Measurements from ENCODE around the gene SPATA21. TPM values are rescaled to one million over a fixed set of nuclear protein-coding genes. Genes with fewer than 3 reads are reported as not detected.
A peak's percentile ranks its signal among the peaks of the same experiment; 100 is the strongest.

SPATA21 gene
- total and polyA plus RNA-seq, 7 donors, result under 0.01 to 0.23 (median 0.17) TPM; not detected in 4

DNA sequence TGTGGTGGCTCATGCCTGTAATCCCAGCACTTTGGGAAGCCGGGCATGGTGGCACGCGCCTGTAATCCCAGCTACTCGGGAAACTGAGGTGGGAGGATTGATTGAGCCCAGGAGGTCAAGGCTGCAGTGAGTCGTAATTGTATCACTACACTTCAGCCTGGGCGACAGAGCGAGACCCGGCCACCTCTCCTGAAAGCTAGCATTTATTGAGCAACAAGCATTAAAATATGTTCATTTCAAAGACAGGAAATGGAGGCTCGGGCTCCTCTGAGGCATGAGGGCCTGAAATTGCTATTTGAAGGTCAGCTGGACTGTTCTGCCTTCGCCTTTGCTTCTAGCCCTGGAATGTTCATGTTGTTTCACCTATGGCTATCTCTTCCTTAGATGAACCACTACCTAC lies 34.5 kb downstream of the SPATA21 start:
- Histone ChIP-seq H3K4me3 (no peak overlapping the region), H3K27ac (no peak overlapping the region), H3K27me3 (no peaks in the 10 kb centered on the region), H3K36me3 (peaks cover 0 to 18% (median 2%) of the 10 kb centered on the region in 4 donors), H3K4me1 (no peaks in the 10 kb centered on the region), H3K9me3 (no peaks in the 10 kb centered on the region)
- intact Hi-C loops (cut with DNase I), result no loop called here
- TF ChIP-seq, protein P1, sequence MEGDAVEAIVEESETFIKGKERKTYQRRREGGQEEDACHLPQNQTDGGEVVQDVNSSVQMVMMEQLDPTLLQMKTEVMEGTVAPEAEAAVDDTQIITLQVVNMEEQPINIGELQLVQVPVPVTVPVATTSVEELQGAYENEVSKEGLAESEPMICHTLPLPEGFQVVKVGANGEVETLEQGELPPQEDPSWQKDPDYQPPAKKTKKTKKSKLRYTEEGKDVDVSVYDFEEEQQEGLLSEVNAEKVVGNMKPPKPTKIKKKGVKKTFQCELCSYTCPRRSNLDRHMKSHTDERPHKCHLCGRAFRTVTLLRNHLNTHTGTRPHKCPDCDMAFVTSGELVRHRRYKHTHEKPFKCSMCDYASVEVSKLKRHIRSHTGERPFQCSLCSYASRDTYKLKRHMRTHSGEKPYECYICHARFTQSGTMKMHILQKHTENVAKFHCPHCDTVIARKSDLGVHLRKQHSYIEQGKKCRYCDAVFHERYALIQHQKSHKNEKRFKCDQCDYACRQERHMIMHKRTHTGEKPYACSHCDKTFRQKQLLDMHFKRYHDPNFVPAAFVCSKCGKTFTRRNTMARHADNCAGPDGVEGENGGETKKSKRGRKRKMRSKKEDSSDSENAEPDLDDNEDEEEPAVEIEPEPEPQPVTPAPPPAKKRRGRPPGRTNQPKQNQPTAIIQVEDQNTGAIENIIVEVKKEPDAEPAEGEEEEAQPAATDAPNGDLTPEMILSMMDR (IDR thresholded peaks at IDR 0.05), result no peak
- TF ChIP-seq POLR2A (IDR thresholded peaks at IDR 0.05) (no peak), POLR2AphosphoS5 (IDR thresholded peaks at IDR 0.05) (no peak), EP300 (IDR thresholded peaks at IDR 0.05) (no peak)
- DNase-seq, result no peak
- WGBS, 2 donors, result 89 to 90% methylated on average over 10 of the region's 10 CpGs

DNA sequence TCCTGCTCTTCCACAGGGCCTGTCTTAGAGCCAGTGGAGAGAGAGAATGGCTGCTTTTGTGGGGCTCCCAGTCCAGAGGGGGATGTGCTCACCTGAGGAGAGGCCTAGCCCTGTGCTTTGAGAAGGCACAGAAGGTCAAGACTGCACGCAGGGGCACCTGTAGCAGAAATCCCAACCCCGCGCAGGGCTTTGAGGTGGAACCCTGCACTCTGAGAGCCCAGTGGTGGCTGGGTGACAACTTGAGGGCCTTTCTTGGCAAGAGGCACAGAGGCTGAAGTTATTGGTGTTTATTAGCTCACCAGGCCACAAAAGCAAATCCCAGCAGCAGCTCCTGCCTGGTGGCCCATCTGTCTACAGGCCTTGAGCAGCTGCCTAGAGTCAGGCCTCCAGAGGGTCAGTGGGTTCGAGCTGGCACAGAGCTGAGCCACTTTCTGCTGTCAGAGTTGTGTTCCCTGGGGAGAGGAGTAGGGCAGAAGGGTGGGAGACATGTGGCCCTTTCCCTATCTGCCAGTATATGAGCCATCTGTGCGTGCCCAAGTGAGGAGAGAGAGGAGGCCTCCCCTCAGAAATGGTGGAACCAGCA lies 38.8 kb downstream of the SPATA21 start:
- Histone ChIP-seq H3K4me1 (peaks cover 0 to 11% (median 9%) of the 10 kb centered on the region in 4 donors), H3K27ac (no peak overlapping the region), H3K27me3 (no peaks in the 10 kb centered on the region), H3K4me3 (no peak overlapping the region), H3K9me3 (no peaks in the 10 kb centered on the region), H3K36me3 (peaks cover 8 to 60% (median 21%) of the 10 kb centered on the region in 4 donors)
- WGBS, 2 donors, result 93 to 95% methylated on average over 5 of the region's 5 CpGs
- no peak for DNase-seq
- intact Hi-C loops (cut with DNase I), result no loop called here
- TF ChIP-seq, protein P1 (IDR thresholded peaks at IDR 0.05), result no peak
- TF ChIP-seq POLR2AphosphoS5 (IDR thresholded peaks at IDR 0.05), result no peak
- TF ChIP-seq POLR2A (IDR thresholded peaks at IDR 0.05), result no peak
- TF ChIP-seq EP300 (IDR thresholded peaks at IDR 0.05), result no peak

DNA sequence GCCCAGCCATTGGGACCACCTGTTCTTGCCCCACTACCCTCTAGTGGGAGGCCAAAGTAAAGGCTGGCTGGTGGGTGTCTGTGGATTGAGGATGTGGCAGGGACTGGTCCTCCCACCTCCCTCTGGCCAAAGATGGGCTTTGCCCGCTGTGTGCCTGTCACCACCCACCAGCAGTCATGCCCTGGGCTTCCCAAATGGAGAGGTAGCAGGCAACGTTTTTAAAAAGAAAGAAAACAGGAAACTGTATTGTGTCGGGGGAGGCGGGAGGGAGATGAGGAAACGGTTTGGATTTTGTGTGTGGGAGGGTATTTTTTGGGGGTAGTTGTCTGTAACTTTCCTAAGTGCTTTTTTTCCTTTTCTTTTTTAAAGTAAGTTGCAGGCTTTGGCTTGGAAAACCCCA lies 40.1 kb downstream of the SPATA21 start:
- Histone ChIP-seq H3K4me3 (no peak overlapping the region), H3K27ac (no peak overlapping the region), H3K4me1 (peaks cover 0 to 25% (median 23%) of the 10 kb centered on the region in 4 donors), H3K27me3 (no peaks in the 10 kb centered on the region), H3K36me3 (peaks cover 8 to 63% (median 22%) of the 10 kb centered on the region in 4 donors), H3K9me3 (no peaks in the 10 kb centered on the region)
- intact Hi-C loops (cut with DNase I), result no loop called here
- no peak for DNase-seq
- TF ChIP-seq POLR2A (IDR thresholded peaks at IDR 0.05), result no peak
- no peak for TF ChIP-seq POLR2AphosphoS5 (IDR thresholded peaks at IDR 0.05)
- TF ChIP-seq, protein P1 (IDR thresholded peaks at IDR 0.05), result no peak
- no peak for TF ChIP-seq EP300 (IDR thresholded peaks at IDR 0.05)
- 63 to 73% methylated on average over 5 of the region's 5 CpGs for WGBS, 2 donors

DNA sequence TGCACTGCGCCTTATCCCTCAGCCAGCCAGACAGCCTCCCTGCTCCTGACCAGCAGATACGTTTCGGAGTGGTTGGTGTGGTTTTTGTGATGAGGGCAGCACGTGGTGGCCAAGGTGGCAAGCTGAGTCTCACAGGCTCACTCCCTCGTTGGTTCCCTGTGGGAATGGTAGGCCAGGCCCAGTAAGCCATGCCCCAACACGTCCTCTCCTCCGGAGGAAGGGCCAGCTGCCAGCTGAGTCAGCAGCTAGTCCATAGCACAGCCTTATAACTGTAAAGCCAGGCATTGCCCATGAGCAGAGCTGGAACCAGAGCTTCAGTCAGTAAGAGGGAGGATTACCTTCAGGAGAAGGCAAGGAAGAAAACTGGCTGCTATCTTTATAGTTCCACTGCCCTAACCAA lies 40.6 kb downstream of the SPATA21 start:
- 82 to 85% methylated on average over 7 of the region's 7 CpGs for WGBS, 2 donors
- H3K27me3 ChIP-seq, result no peaks in the 10 kb centered on the region
- TF ChIP-seq, protein P1 (IDR thresholded peaks at IDR 0.05), result no peak
- TF ChIP-seq POLR2AphosphoS5 (IDR thresholded peaks at IDR 0.05) (no peak), POLR2A (IDR thresholded peaks at IDR 0.05) (no peak), EP300 (IDR thresholded peaks at IDR 0.05) (no peak)
- H3K36me3 ChIP-seq, result peaks cover 8 to 63% (median 22%) of the 10 kb centered on the region in 4 donors
- no peak overlapping the region for H3K27ac ChIP-seq
- H3K4me1 ChIP-seq, result peaks cover 0 to 30% (median 28%) of the 10 kb centered on the region in 4 donors
- no peak overlapping the region for H3K4me3 ChIP-seq
- peak; percentile 71 for DNase-seq
- intact Hi-C loops (cut with DNase I), result no loop called here
- no peaks in the 10 kb centered on the region for H3K9me3 ChIP-seq

DNA sequence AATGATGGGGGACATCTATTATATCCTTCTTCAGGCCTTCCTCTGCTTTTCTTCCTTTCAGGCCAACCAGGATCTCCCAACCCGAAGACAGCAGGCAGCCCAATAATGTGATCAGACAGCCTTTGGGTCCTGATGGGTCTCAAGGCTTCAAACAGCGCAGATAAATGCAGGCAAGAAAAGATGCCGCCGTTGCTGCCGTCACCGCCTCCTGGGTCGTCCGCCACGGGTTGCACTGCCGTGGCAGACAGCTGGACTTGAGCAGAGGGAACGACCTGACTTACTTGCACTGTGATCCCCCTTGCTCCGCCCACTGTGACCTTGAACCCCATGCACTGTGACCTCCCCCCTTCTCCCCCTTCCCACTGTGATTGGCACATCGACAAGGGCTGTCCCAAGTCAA lies 42.2 kb downstream of the SPATA21 start:
- Histone ChIP-seq H3K27me3 (no peaks in the 10 kb centered on the region), H3K9me3 (no peaks in the 10 kb centered on the region), H3K4me1 (peaks cover 0 to 45% (median 42%) of the 10 kb centered on the region in 4 donors), H3K27ac (no peak overlapping the region), H3K36me3 (peaks cover 8 to 63% (median 22%) of the 10 kb centered on the region in 4 donors), H3K4me3 (no peak overlapping the region)
- DNase-seq, result no peak
- WGBS, 2 donors, result 87 to 93% methylated on average over 13 of the region's 13 CpGs
- TF ChIP-seq, protein P1 (IDR thresholded peaks at IDR 0.05), result no peak
- TF ChIP-seq EP300 (IDR thresholded peaks at IDR 0.05), result no peak
- TF ChIP-seq POLR2AphosphoS5 (IDR thresholded peaks at IDR 0.05), result no peak
- TF ChIP-seq POLR2A (IDR thresholded peaks at IDR 0.05), result no peak
- intact Hi-C loops (cut with DNase I), result no loop called here
